Measurements from ENCODE around the gene LNX1. TPM values are rescaled to one million over a fixed set of nuclear protein-coding genes. Genes with fewer than 3 reads are reported as not detected.

LNX1 gene
- total and polyA plus RNA-seq, 2 of the 13 experiments (the other 11 are each of a cell fraction or from before 2014, with no cell fraction given): 0.49 TPM

GRCh38 chr4:53520116-53520515, 71.2 kb downstream of the LNX1 start:
- no peak for DNase-seq (ENCODE audit: low spot score)
- POLR2A ChIA-PET: no interaction called here
- Histone ChIP-seq H3K4me3 (replicated peaks in 1 of 3; ENCODE audit: insufficient read depth in 1 of 3, low read depth in 2 of 3, low read length in 3 of 3) (no peak overlapping the region), H4K20me1 (ENCODE audit: insufficient read depth, low read length) (no peaks in the 10 kb centered on the region), H3K9ac (ENCODE audit: insufficient read depth, low read depth, low read length) (no peak overlapping the region), H3K4me1 (ENCODE audit: insufficient read depth, low read length) (no peaks in the 10 kb centered on the region), H3K79me2 (ENCODE audit: insufficient read depth, low read length) (no peaks in the 10 kb centered on the region), H2AFZ (ENCODE audit: low read length) (no peak overlapping the region), H3K27me3 (ENCODE audit: control insufficient read depth in 1 of 2, insufficient read depth in 2 of 2, low read length in 2 of 2) (peaks cover 0 to 7% of the 10 kb centered on the region in 2 experiments; a peak in 1 of 5 replicates), H3K27ac (ENCODE audit: extremely low read length, insufficient read depth, low read length) (no peak overlapping the region), H3K9me3 (ENCODE audit: low read length) (no peaks in the 10 kb centered on the region), H3K36me3 (replicated peaks in 1 of 2; ENCODE audit: control insufficient read depth in 1 of 2, insufficient read depth in 2 of 2, low read length in 2 of 2) (no peaks in the 10 kb centered on the region), H3K4me2 (ENCODE audit: low read depth, low read length) (no peak overlapping the region)
- no peak for FAIRE-seq
- no peak for ATAC-seq
- intact Hi-C loops (cut with micrococcal nuclease; ENCODE audit: unreplicated experiment): no loop called here
- TF ChIP-seq HNF1A (IDR thresholded peaks at IDR 0.05; ENCODE audit: low read depth) (no peak), HNF1A (CRISPR knock-in tag; IDR thresholded peaks at IDR 0.05; ENCODE audit: borderline replicate concordance) (no peak)
- CTCF ChIA-PET (ENCODE audit: low intra/inter-chr PET ratio, low total read pairs): no interaction called here
- BruUV-seq (replicated peaks): no TSS peak
- in situ Hi-C loops (cut with HindIII; ENCODE audit: extremely low pct_ligation_motif_present, low pct_unique_long_range_greater_than_20kb): no loop called here
- WGBS (ENCODE audit: low lambda C conversion rate): 25% methylated on average over 6 of the region's 6 CpGs

GRCh38 chr4:53518807-53519206, 72.5 kb downstream of the LNX1 start:
- FAIRE-seq: no peak
- no peak overlapping the region for H3K9ac ChIP-seq (ENCODE audit: insufficient read depth, low read depth, low read length)
- ChIA-PET POLR2A (no interaction called here), CTCF (ENCODE audit: low intra/inter-chr PET ratio, low total read pairs) (no interaction called here)
- in situ Hi-C loops (cut with HindIII; ENCODE audit: extremely low pct_ligation_motif_present, low pct_unique_long_range_greater_than_20kb) (no loop called here), intact Hi-C loops (cut with micrococcal nuclease; ENCODE audit: unreplicated experiment) (no loop called here)
- DNase-seq (ENCODE audit: low spot score): no peak
- peaks cover 0 to 7% of the 10 kb centered on the region in 2 experiments; a peak in 1 of 5 replicates for H3K27me3 ChIP-seq (ENCODE audit: control insufficient read depth in 1 of 2, insufficient read depth in 2 of 2, low read length in 2 of 2)
- 25% methylated on average over 3 of the region's 3 CpGs for WGBS (ENCODE audit: low lambda C conversion rate)
- H3K4me2 ChIP-seq (ENCODE audit: low read depth, low read length): no peak overlapping the region
- no TSS peak for BruUV-seq (replicated peaks)
- no peak for ATAC-seq
- no peaks in the 10 kb centered on the region for H4K20me1 ChIP-seq (ENCODE audit: insufficient read depth, low read length)
- no peak overlapping the region for H2AFZ ChIP-seq (ENCODE audit: low read length)
- no peaks in the 10 kb centered on the region for H3K9me3 ChIP-seq (ENCODE audit: low read length)
- no peaks in the 10 kb centered on the region for H3K79me2 ChIP-seq (ENCODE audit: insufficient read depth, low read length)
- H3K36me3 ChIP-seq (replicated peaks in 1 of 2; ENCODE audit: control insufficient read depth in 1 of 2, insufficient read depth in 2 of 2, low read length in 2 of 2): no peaks in the 10 kb centered on the region
- H3K27ac ChIP-seq (ENCODE audit: extremely low read length, insufficient read depth, low read length): no peak overlapping the region
- no peak overlapping the region for H3K4me3 ChIP-seq (replicated peaks in 1 of 3; ENCODE audit: insufficient read depth in 1 of 3, low read depth in 2 of 3, low read length in 3 of 3)
- no peaks in the 10 kb centered on the region for H3K4me1 ChIP-seq (ENCODE audit: insufficient read depth, low read length)
- no peak for TF ChIP-seq ZMAT3 (CRISPR knock-in tag; conservative IDR thresholded peaks at IDR 0.05)
- TF ChIP-seq SIN3A (IDR thresholded peaks at IDR 0.05; ENCODE audit: borderline replicate concordance, low read depth, low read length): no peak
- no peak for TF ChIP-seq NRL (CRISPR knock-in tag; IDR thresholded peaks at IDR 0.05; ENCODE audit: borderline replicate concordance)
- TF ChIP-seq ZNF34 (CRISPR knock-in tag; IDR thresholded peaks at IDR 0.05; ENCODE audit: borderline replicate concordance): no peak
- TF ChIP-seq ZNF672 (CRISPR knock-in tag; IDR thresholded peaks at IDR 0.05): no peak
- TF ChIP-seq ZNF17 (CRISPR knock-in tag; IDR thresholded peaks at IDR 0.05): no peak
- TF ChIP-seq AKNA (CRISPR knock-in tag; IDR thresholded peaks at IDR 0.05; ENCODE audit: borderline replicate concordance): no peak
- no peak for TF ChIP-seq NCOA1 (CRISPR knock-in tag; IDR thresholded peaks at IDR 0.05)

Measured in HepG2 (cell line).